Measurements from ENCODE around the gene THSD4. TPM values are rescaled to one million over a fixed set of nuclear protein-coding genes. Genes with fewer than 3 reads are reported as not detected.

Gene THSD4
- total RNA-seq, 1 experiment from 2014 or later, result 29.0 TPM

GRCh38 chr15:71088683-71089082 is 26.6 kb upstream of the THSD4 start:
- H3K79me2 ChIP-seq (ENCODE audit: low read length), result no peaks in the 10 kb centered on the region
- no peaks in the 10 kb centered on the region for H3K36me3 ChIP-seq (ENCODE audit: low read depth, low read length)
- DNase-seq (no peak), ATAC-seq (no peak)
- H3K9me3 ChIP-seq (ENCODE audit: low read length), result no peaks in the 10 kb centered on the region
- no peak overlapping the region for H3K9ac ChIP-seq (ENCODE audit: low read length)
- TF ChIP-seq EZH2 (IDR thresholded peaks at IDR 0.05; ENCODE audit: low read length, unreplicated experiment) (no peak), CTCF (conservative IDR thresholded peaks at IDR 0.05; ENCODE audit: low read depth, low read length) (no peak), EZH2phosphoT487 (IDR thresholded peaks at IDR 0.05; ENCODE audit: borderline replicate concordance, low read length) (no peak)
- H2AFZ ChIP-seq (ENCODE audit: low read length), result no peak overlapping the region
- no peak overlapping the region for H3K4me3 ChIP-seq (ENCODE audit: low read length)
- intact Hi-C loops (cut with micrococcal nuclease), result no loop called here
- H3K9me2 ChIP-seq (replicated peaks; ENCODE audit: low read length), result no peaks in the 10 kb centered on the region
- H3K27me3 ChIP-seq (ENCODE audit: low read length), result no peaks in the 10 kb centered on the region
- BruUV-seq (replicated peaks), result no TSS peak
- POLR2A ChIA-PET (ENCODE audit: unreplicated experiment), result no interaction called here
- no peak overlapping the region for H3K27ac ChIP-seq (ENCODE audit: low read length)
- no peaks in the 10 kb centered on the region for H4K20me1 ChIP-seq (ENCODE audit: low read length)
- no peaks in the 10 kb centered on the region for H3F3A ChIP-seq (ENCODE audit: low read length, unreplicated experiment)
- H3K4me1 ChIP-seq (ENCODE audit: insufficient read depth, low read length), result peaks cover 11% of the 10 kb centered on the region
- CTCF ChIA-PET, result no interaction called here
- H3K4me2 ChIP-seq (ENCODE audit: low read length), result no peak overlapping the region

DNA sequence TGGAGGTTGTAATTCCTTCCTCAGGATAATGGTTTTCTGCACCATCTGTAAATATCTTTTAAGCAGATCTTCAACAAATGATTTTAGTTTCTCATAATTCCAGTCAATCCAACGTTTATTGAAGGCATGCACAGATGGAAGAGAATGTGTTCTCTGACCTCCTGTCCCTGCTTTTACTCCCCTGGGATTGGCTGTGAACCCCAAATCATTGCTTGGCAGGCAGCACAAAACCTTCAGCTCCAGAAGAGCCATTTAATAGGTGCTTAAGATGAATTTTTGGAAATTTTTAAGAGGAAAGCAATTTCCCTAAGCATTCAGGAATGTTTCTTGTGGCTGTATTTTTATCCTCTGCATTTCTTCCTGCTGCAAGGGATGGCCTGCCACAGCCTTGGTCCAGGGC is 25.5 kb upstream of the THSD4 start:
- ATAC-seq (no peak), DNase-seq (no peak)
- H3K4me2 ChIP-seq (ENCODE audit: low read length), result no peak overlapping the region
- H3K27me3 ChIP-seq (ENCODE audit: low read length), result no peaks in the 10 kb centered on the region
- no peak overlapping the region for H3K9ac ChIP-seq (ENCODE audit: low read length)
- no peaks in the 10 kb centered on the region for H3K9me3 ChIP-seq (ENCODE audit: low read length)
- no peak overlapping the region for H3K27ac ChIP-seq (ENCODE audit: low read length)
- POLR2A ChIA-PET (ENCODE audit: unreplicated experiment), result no interaction called here
- intact Hi-C loops (cut with micrococcal nuclease), result no loop called here
- peaks cover 17% of the 10 kb centered on the region for H3K4me1 ChIP-seq (ENCODE audit: insufficient read depth, low read length)
- BruUV-seq (replicated peaks), result no TSS peak
- no peaks in the 10 kb centered on the region for H4K20me1 ChIP-seq (ENCODE audit: low read length)
- H2AFZ ChIP-seq (ENCODE audit: low read length), result no peak overlapping the region
- H3K36me3 ChIP-seq (ENCODE audit: low read depth, low read length), result no peaks in the 10 kb centered on the region
- H3K79me2 ChIP-seq (ENCODE audit: low read length), result no peaks in the 10 kb centered on the region
- H3K4me3 ChIP-seq (ENCODE audit: low read length), result no peak overlapping the region
- H3F3A ChIP-seq (ENCODE audit: low read length, unreplicated experiment), result no peaks in the 10 kb centered on the region
- H3K9me2 ChIP-seq (replicated peaks; ENCODE audit: low read length), result no peaks in the 10 kb centered on the region
- TF ChIP-seq EZH2phosphoT487 (IDR thresholded peaks at IDR 0.05; ENCODE audit: borderline replicate concordance, low read length), result no peak
- no peak for TF ChIP-seq EZH2 (IDR thresholded peaks at IDR 0.05; ENCODE audit: low read length, unreplicated experiment)
- TF ChIP-seq CTCF (conservative IDR thresholded peaks at IDR 0.05; ENCODE audit: low read depth, low read length), result no peak
- CTCF ChIA-PET, result no interaction called here

GRCh38 chr15:71091601-71092000 is 23.7 kb upstream of the THSD4 start:
- H3K4me1 ChIP-seq (ENCODE audit: insufficient read depth, low read length), result peaks cover 20% of the 10 kb centered on the region
- TF ChIP-seq CTCF (conservative IDR thresholded peaks at IDR 0.05; ENCODE audit: low read depth, low read length) (no peak), EZH2 (IDR thresholded peaks at IDR 0.05; ENCODE audit: low read length, unreplicated experiment) (no peak), EZH2phosphoT487 (IDR thresholded peaks at IDR 0.05; ENCODE audit: borderline replicate concordance, low read length) (no peak)
- H4K20me1 ChIP-seq (ENCODE audit: low read length), result no peaks in the 10 kb centered on the region
- ChIA-PET CTCF (no interaction called here), POLR2A (ENCODE audit: unreplicated experiment) (no interaction called here)
- no peaks in the 10 kb centered on the region for H3K9me3 ChIP-seq (ENCODE audit: low read length)
- H3F3A ChIP-seq (ENCODE audit: low read length, unreplicated experiment), result no peaks in the 10 kb centered on the region
- no peak overlapping the region for H3K4me3 ChIP-seq (ENCODE audit: low read length)
- no peak overlapping the region for H2AFZ ChIP-seq (ENCODE audit: low read length)
- DNase-seq (no peak), ATAC-seq (no peak)
- no peaks in the 10 kb centered on the region for H3K9me2 ChIP-seq (replicated peaks; ENCODE audit: low read length)
- BruUV-seq (replicated peaks), result no TSS peak
- H3K4me2 ChIP-seq (ENCODE audit: low read length), result no peak overlapping the region
- no peak overlapping the region for H3K27ac ChIP-seq (ENCODE audit: low read length)
- no peaks in the 10 kb centered on the region for H3K79me2 ChIP-seq (ENCODE audit: low read length)
- H3K36me3 ChIP-seq (ENCODE audit: low read depth, low read length), result no peaks in the 10 kb centered on the region
- H3K27me3 ChIP-seq (ENCODE audit: low read length), result no peaks in the 10 kb centered on the region
- H3K9ac ChIP-seq (ENCODE audit: low read length), result no peak overlapping the region
- intact Hi-C loops (cut with micrococcal nuclease), result no loop called here
